ENCODE measurements around the gene RPH3AL.

Gene RPH3AL

DNA sequence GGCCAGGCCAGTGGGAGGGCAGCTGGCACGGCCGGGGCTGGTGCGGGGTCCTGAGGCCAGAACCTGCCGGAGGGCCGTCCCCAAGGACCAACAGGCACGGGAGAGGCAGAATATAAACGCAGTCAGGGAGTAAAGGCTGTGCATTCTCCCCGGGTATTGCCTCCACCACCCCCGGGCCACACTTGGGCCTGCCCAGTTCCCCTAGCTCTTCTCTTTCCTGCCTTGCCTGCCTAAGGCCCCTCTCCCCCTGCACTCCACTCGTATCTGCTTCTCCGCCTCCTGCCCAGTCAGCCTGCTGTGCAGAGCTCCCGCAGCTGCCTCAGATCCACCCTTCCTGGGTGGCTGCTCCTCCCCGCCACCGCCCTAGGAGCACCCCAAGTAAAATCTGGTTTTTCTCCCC lies 5.0 kb upstream of the RPH3AL start:
- H3K36me3 ChIP-seq (replicated peaks), result no peaks in the 10 kb centered on the region
- H3K27me3 ChIP-seq (replicated peaks), result no peaks in the 10 kb centered on the region
- no peak overlapping the region for H3K27ac ChIP-seq
- in situ Hi-C loops (cut with HindIII; ENCODE audit: low pct_ligation_motif_present, low sequenced_read_pairs), result no loop called here
- TF ChIP-seq, protein P1, sequence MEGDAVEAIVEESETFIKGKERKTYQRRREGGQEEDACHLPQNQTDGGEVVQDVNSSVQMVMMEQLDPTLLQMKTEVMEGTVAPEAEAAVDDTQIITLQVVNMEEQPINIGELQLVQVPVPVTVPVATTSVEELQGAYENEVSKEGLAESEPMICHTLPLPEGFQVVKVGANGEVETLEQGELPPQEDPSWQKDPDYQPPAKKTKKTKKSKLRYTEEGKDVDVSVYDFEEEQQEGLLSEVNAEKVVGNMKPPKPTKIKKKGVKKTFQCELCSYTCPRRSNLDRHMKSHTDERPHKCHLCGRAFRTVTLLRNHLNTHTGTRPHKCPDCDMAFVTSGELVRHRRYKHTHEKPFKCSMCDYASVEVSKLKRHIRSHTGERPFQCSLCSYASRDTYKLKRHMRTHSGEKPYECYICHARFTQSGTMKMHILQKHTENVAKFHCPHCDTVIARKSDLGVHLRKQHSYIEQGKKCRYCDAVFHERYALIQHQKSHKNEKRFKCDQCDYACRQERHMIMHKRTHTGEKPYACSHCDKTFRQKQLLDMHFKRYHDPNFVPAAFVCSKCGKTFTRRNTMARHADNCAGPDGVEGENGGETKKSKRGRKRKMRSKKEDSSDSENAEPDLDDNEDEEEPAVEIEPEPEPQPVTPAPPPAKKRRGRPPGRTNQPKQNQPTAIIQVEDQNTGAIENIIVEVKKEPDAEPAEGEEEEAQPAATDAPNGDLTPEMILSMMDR (IDR thresholded peaks at IDR 0.05; ENCODE audit: low read depth, low read length, missing control alignments), result no peak
- DNase-seq, result no peak
- no peak overlapping the region for H3K4me3 ChIP-seq (ENCODE audit: low read depth, low read length)

DNA sequence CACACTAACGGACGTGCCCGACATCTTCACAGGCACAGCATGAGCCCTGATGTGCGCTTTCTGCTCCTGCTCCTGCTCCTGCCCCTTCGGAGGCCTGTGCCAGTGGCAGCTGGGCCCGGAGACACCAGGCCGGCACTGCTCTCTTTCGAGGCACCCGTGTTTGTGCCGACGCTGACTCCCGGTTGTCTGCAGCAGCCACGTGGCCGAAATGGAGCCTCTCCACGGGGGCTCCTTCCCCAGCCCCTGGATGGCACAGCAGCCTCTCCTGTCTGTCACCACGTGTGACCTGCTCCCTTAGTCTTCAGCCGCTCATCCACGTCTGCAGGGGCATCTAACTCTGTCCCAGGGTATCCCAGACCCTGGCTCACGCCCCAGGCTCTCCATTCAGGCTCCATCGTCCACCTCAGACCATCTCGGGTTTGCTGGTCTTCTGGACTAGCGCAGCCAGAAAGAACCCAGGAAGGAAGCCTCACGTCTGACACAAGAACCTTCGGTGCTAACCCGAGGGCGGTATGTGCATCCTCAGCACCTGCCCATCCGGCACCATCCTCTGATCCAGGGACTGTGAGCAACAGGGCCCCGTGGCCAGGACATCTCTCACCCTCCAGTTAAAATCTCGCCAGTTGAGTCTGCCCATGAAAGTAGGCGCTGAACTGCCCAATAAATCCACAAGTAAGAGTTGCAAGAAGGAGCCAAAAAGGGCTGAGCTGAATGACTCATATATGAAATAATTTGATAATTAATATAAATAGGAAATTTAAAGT lies 4.2 kb upstream of the RPH3AL start:
- Histone ChIP-seq H3K36me3 (replicated peaks) (no peaks in the 10 kb centered on the region), H3K27me3 (replicated peaks) (no peaks in the 10 kb centered on the region), H3K4me3 (ENCODE audit: low read depth, low read length) (no peak overlapping the region), H3K27ac (no peak overlapping the region)
- TF ChIP-seq, protein P1 (IDR thresholded peaks at IDR 0.05; ENCODE audit: low read depth, low read length, missing control alignments), result no peak
- in situ Hi-C loops (cut with HindIII; ENCODE audit: low pct_ligation_motif_present, low sequenced_read_pairs), result no loop called here
- no peak for DNase-seq

GRCh38 chr17:354651-355556 lies 2.3 kb upstream of the RPH3AL start:
- no peak for DNase-seq
- no peak overlapping the region for H3K4me3 ChIP-seq (ENCODE audit: low read depth, low read length)
- no peak overlapping the region for H3K27ac ChIP-seq
- in situ Hi-C loops (cut with HindIII; ENCODE audit: low pct_ligation_motif_present, low sequenced_read_pairs), result no loop called here
- no peaks in the 10 kb centered on the region for H3K36me3 ChIP-seq (replicated peaks)
- TF ChIP-seq, protein P1 (IDR thresholded peaks at IDR 0.05; ENCODE audit: low read depth, low read length, missing control alignments), result no peak
- no peaks in the 10 kb centered on the region for H3K27me3 ChIP-seq (replicated peaks)

DNA sequence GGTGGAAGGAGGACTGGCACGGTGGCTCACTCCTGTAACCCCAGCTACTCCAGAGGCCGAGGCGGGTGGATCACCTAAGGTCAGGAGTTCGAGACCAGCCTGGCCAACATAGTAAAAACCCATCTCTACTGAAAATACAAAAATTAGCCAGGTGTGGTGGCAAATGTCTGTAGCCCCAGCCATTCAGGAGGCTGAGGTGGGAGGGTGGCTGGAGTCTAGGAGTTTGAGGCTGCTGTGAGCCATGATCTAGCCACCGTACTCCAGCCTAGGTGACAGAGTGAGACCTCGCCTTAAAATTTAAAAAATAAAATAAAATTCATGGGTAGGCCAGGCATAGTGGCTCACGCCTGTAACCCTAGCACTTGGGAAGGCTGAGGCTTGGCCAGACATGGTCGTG lies 1.2 kb upstream of the RPH3AL start:
- Histone ChIP-seq H3K27me3 (replicated peaks) (no peaks in the 10 kb centered on the region), H3K27ac (no peak overlapping the region), H3K36me3 (replicated peaks) (no peaks in the 10 kb centered on the region), H3K4me3 (ENCODE audit: low read depth, low read length) (no peak overlapping the region)
- in situ Hi-C loops (cut with HindIII; ENCODE audit: low pct_ligation_motif_present, low sequenced_read_pairs), result no loop called here
- DNase-seq, result no peak
- TF ChIP-seq, protein P1 (IDR thresholded peaks at IDR 0.05; ENCODE audit: low read depth, low read length, missing control alignments), result no peak

DNA sequence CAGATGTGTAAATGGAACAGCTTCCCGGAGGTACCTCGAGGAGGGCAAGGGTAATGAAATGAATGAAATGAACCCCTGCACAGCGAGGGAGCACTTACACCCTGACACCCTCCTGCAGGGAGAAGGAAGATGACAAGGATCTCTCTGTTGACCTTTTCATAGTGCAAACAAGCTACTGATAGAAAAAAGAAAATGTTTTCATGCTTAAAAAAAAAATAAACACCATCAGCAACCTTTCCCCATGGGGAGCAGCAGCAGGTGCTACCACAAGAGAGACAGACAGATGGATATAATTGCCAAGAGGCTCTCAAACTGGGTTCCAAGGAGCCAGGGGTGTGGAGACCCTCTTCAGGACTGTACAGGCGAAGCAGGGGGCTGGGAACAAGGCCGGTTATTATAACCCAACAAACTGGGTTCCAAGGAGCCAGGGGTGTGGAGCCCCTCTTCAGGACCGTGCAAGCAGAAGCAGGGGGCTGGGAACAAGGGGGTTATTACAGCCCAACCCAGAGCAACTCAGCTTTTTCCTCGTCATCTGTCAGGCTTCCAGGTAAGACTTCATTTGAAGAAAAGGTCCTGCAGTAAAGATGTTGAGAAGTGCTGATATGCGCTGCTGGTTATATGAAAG lies 718 bp upstream of the RPH3AL start:
- TF ChIP-seq, protein P1 (IDR thresholded peaks at IDR 0.05; ENCODE audit: low read depth, low read length, missing control alignments), result no peak
- in situ Hi-C loops (cut with HindIII; ENCODE audit: low pct_ligation_motif_present, low sequenced_read_pairs), result no loop called here
- Histone ChIP-seq H3K27ac (no peak overlapping the region), H3K4me3 (ENCODE audit: low read depth, low read length) (no peak overlapping the region), H3K27me3 (replicated peaks) (no peaks in the 10 kb centered on the region), H3K36me3 (replicated peaks) (no peaks in the 10 kb centered on the region)
- no peak for DNase-seq

Data from brain microvascular endothelial cell (primary cell).